HG03139 (cell line): ENCODE measurements around the gene CDK5RAP3.

Experiments used
- ATAC-seq: cut with Tn5 transposase; IDR thresholded peaks from one replicate; pipeline ENCODE4 v1.9.1; 2021; ENCODE audit not compliant: unreplicated experiment

CDK5RAP3 gene

GRCh38 chr17:47948706-47949196, 22.2 kb upstream of the CDK5RAP3 start:
- no peak for ATAC-seq

DNA sequence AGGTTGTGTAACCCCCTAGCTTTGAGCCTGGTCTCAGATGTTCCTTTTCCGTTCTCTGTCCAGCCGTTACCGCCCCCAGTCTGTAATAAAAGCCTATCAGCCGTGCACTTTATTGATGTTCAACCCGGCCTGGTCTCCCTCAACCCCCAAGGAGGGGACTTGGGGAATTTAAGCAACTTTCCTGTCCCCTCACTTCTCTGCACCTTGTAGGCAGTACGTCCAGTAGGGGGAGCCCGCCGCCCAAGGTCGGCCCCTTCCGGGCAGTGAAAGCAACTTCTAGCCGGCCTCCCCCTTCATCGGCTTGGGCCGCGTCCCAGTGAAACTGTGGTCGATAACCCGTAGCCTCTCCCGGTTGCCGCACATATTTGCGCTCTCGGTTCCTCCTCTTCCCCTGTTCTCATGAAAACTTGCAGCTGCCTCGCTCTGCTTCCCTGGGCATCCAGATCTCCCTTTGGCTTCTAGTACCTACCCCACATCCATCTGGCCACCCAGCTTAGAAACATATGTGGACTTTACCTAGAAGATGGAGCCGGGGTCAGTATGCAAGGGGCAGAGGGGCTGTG, 21.6 kb upstream of the CDK5RAP3 start:
- ATAC-seq = no peak

GRCh38 chr17:47949946-47950345, 21.0 kb upstream of the CDK5RAP3 start:
- no peak for ATAC-seq

- ATAC-seq = no peak
Measured at GRCh38 chr17:47950448-47950847, 20.5 kb upstream of the CDK5RAP3 start.

DNA sequence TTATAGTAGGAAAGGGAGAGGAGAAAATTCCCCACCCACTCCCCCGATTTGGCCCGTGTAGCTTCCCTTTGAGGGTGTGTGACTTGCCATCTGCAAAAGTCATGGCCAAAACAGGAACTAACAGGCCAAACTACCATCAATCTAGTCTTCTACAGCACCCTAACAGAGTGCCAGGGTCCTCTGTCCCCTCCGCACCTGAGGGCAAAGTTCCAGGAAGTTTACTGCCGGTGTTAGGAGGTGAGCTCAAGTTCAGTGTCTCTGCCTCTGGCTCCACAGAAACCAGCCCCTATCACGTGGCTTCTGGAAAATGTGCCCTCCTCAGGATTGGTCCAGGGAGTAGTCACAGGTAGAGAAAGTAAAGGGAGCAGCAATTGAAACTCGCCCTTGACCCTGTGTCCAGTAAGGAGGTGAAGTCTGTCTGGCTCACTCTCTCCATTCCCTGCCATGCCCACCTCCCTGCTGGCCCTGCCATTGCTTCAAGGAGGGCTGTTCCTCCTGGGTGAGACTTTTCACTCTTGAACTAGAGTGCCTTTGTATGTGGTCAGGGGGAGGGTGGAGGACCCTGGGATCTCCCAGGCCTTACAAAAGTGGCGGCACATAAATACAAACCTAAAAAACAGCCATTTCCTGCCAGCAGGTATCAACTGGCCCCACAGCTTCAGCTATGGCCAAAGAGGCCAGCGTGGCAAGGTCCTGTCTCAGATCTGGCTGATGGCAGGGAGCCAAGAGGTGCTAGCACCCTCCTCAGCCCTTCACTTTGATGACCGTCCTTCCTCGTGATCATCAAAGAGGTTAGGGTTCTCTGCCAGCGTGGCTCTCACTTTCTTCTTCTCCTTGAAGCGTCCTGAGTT, 18.5 kb upstream of the CDK5RAP3 start:
- ATAC-seq = no peak

DNA sequence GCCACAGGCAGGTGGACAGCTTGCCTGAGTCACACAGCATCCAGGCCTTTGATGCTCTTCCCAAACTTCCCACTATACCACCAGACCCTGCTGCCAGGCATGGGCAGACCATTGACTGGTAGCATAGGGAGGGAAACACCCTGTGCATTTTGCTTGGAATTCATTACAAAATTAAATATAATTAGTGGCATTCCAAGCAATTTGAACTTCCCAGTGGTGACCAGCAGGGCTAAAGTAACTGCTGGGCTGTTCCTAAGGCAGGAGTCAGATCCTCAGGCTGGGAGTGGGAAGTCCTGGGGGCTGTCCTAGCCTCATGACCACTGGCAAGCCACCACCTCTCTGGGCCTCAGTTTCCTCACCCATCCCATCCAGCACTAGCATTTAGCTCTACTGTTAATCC, 17.0 kb upstream of the CDK5RAP3 start:
- no peak for ATAC-seq

DNA sequence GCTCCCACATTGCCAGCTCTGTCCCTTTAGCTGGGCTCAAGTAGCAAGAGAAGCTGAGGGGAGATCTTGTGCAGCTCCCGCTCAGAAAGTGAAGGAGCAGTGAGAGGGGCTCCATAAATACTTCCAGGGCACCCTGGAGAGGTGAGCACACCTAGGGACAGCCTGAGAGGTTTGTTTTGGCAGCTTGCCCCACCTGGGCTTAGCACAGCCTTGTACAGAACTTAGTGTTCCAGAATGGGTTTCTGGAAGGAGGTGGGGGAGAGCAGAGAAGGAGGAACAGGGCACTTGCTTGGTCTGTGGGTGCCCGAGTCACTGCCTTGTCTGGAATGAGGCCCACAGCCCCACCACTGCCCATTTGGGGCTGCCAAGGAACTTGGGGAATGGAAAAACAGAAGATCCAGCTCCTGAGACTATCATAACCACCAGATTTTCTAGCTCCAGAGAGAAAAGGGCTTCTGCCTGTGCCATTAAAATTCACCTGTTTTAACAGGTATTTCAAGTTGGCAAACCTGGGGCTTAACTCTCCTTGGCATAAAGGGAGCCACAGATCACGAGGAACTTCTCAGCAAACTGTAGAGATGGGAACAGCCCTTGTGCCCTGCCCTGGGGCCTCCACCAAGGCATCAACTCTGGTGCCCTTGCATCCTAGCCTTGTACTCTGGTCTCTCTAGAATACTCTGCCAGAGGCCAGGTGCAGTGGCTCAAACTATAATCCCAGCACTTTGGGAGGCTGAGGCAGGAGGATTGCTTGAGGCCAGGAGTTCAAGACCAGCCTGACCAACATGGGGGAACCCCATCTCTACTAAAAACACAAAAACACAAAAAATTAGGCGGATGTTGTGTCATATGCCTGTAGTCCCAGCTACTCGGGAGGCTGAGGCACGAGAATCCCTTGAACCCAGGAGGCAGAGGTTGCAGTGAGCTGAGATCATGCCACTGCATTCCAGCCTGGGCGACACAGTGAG, 15.1 kb upstream of the CDK5RAP3 start:
- ATAC-seq = no peak

GRCh38 chr17:47956791-47957590, 13.9 kb upstream of the CDK5RAP3 start:
- ATAC-seq = no peak

DNA sequence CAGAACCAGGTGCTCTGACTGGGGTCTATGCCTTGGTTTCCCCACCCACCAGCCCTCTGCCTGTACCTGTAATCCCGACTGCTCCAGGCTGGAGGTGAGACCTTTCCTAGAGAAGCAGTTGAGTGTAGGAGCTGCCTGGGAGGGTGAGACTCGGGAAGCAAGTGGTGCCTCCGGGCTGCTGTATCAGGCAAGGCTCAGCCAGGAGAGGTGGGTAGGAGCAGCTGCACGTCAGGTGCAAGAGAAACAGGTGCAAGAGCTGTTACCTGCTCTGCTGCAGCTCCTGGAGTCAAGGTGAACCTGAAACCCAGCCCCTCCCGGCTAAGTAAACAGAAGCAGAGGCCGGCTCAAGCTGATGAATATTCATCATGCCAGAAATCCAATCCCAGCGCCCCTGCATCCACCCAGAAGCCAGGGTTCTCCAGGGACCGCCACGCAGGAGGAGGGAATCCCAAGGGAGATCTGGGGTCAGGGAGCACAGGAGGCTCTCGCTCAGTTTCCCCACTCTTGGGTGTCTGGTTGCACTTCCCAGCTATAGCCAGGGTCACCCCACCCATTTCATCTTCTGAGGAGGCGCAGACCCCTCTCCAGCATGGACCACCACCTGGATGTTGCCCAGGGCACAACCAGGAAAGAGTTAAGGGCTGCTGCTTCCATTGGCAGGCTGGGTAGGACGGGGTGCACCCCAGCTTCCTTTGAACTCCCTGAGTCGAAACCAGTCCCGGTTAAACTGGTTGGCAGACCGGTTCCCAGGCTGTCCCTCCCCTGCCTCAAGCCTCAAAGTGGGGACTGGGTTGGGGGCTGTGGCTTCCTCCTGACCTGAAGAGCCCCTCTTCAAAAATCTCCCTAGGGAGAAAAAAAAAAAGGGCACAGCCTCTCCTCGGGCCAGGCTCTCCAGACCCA, 13.1 kb upstream of the CDK5RAP3 start, which contains the start of gene PRR15L:
Gene PRR15L, minus strand, starts transcription at position 293 of the 900 bp plus-strand sequence. CDS start 4,649 bp downstream, outside the sequence.
- ATAC-seq = no peak

DNA sequence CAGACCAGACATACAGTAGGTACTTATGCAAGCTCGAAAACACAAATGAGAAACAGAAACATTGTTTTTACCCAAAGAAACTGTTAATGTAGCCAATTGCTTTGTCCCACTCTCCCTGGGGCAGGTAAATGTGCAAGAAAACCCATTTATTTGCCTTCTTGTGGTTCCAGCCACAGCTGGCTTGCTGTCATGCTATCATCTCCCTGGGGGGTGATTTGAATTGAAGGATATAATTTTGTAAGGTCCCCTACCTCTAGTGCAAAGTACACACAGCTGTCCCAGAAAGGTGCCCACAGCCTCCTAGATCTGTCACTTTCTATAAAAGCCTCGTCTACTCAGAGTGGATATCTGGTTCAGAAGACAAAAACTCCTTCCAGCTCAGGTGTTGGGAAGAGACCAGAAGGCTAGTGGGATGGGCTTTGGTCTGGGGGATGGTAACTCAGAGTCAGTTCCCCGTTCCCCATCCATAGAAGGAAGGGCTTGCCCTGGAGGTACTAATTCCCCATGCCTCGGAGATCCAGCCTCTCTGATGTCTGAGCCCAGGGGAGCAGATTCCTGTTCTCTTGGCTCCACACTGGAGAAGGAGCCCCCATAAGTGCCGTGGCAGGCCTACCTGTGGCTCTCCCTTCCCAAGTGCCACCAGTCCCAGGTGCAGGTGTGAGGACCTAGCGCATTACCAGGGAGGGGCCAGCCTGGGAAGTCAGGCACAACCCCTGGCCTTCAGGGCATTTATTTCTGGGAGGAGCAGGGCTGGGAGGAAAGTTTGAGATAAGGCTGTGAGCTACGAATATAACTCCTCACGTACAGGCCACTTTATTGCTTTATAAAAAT, 10.9 kb upstream of the CDK5RAP3 start:
- no peak for ATAC-seq

DNA sequence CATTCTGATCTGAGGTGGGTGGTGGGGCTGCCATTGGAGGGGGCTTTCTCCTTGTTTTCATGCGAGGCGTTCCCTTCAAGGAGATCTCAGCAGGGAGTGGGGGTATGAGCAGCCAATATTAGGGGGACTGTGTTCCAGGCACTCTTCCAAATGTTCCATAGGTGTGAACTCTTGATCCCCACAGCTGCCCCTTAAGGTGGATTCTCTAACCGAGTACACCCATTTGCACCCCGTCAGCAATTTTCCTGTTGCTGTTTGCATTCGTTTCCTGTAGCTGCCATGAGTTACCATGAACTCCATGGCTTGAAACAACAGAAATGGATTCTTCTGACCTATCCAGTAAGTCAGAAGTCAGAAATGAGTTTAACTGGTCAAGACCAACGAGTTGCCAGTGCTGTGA, 9.5 kb upstream of the CDK5RAP3 start:
- ATAC-seq = no peak

- ATAC-seq = no peak
Measured at GRCh38 chr17:47962901-47963300, 8.0 kb upstream of the CDK5RAP3 start.

DNA sequence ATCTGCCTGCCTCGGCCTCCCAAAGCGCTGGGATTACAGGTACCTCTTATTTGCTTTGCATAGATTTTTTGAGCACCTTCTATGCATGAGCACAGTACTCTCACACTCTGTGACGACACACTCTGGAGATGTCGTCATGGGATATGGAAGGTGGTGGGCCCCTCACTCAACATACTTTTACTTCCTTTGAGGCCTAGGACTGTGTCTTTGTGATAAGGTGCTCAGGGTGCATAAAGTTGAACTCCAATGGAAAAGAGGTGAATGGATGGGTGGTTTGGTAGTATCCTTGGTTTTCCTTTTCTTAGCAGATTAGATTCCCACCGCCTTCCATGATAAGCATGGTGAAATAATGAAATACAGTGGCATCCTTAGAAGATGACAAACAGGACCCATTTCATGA, 6.1 kb upstream of the CDK5RAP3 start:
- no peak for ATAC-seq

DNA sequence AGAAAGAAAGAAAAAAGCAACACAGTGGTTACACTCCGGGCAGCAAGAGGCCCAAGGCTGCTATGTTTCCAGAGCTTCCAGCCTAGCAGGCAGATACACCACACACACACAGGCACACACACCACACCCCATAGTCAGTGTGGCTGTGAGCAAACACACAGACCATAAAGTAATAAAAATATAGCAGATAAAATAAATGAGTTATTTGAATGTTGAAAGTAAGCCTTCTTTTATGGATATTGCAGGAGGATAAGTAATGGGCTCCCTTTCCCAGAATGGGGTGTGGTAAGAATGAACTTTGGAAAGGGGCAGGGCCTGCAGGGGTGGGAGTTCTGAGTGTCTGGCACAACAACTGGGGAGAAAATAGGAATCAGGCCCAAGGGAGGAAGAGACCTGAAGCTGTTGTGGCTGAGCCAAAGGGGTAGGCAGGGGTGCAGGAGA, 4.8 kb upstream of the CDK5RAP3 start:
- no peak for ATAC-seq

DNA sequence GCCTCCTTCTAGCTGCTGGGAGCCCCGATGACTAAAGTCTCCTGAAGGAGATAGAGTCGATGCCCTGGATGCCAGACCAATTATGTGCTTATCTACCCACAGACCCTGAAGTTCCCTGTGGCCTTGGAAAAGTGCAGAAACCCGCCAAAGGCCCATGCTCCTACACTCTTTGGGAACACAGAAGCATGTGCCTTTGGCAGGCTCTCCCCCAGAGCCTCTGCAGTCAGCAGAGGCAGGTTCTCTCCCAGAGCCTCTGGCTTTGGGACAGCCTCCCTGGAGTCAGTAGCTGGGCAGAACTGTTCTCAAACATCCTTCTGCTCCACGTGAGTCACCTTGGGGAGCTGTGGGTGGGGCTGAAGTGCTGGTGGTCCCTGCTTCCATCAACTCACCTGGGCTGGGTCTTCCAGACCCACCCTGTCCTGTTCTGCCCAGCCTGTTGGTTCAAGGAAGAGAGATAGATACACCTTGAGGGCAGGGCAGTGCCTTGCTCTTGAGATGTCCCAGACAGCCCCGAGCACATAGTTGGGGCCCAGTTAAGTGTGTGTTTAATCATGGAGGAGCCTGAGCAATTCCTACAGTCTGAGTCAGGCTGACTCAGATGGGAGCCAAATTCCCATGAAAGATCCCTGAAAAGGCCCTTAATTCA, 3.2 kb upstream of the CDK5RAP3 start:
- ATAC-seq = no peak

DNA sequence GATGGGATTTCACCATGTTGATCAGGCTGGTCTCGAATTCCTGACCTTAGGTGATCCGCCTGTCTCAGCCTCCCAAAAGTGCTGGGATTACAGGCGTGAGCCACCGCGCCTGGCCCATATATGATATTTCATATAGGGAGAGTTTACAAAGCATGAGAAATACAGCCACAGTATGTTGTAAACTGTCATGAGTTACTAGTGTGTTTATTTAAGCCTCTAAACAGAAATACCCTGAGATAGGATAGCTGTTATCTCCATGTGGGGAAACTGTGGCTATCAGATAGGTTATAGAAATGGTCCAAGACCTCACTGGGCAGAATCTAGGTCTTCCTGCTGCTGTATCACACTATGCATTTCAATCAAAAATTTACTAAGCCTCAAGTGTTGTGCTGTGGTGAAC, 2.1 kb upstream of the CDK5RAP3 start:
- no peak for ATAC-seq

DNA sequence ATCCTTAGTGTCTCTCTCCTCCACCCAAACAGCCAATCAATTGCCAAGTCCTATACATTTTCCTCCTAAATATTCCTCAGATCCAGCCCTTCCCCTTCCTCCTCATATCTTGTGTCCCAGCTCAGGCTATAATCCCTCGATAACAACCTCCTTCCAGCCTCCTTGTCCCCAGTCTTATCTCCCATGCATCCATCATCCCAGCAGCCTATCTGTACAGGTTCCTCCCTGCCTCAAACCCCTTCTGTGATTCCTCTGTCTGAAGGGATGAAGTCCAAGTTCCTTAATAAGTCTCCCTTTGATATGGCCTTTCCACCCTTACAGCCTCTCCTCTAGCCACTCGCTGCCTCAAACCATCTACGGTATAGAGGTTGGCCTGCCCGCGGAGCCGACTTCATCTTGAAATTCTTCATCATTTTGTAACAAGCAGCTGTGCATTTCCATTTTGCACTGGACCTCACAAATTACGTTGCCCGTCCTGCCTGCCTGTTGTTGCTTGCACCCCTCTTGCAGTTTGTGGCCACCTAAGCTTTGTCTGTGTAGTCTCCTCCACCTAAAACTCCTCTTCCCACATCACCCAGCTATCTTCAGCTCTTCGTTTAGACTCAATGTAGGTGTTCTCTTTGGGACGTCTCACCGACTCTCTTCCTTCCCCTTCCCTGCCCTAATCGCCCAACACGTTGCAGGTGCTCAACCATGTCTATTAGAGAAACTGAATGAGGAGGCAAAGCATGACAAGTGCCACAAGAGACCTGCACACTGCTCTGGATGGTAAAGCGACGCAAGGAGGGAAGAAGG, 786 bp upstream of the CDK5RAP3 start:
- no peak for ATAC-seq
